Activated T-helper 17 cell treated with anti-CD3 and anti-CD28 coated beads, Interleukin-2, amount 50 U/mL, for 72 hours (primary cell): ENCODE measurements around the gene NME3. TPM values are rescaled to one million over a fixed set of nuclear protein-coding genes. Genes with fewer than 3 reads are reported as not detected.

Source experiments
- ATAC-seq: fragments of 150-1000 bp; cut with Tn5 transposase; replicated peaks from 2 replicates; pipeline ENCODE4 v1.10.0; 2021; ENCODE audit warnings: mild to moderate bottlenecking, moderate library complexity
- H3K27ac Mint-ChIP-seq: one replicate; pipeline ENCODE4 v1.8.0; 2022; ENCODE audit warnings: mixed read lengths
- H3K27me3 Mint-ChIP-seq: one replicate; pipeline ENCODE4 v1.8.0; 2022; ENCODE audit warnings: mixed read lengths
- H3K36me3 Mint-ChIP-seq: one replicate; pipeline ENCODE4 v1.8.0; 2022; ENCODE audit warnings: low read depth, mild to moderate bottlenecking, mixed read lengths
- H3K4me1 Mint-ChIP-seq: one replicate; pipeline ENCODE4 v1.8.0; 2022; ENCODE audit warnings: mixed read lengths
- H3K4me3 Mint-ChIP-seq: one replicate; pipeline ENCODE4 v1.8.0; 2022; ENCODE audit warnings: mild to moderate bottlenecking, mixed read lengths
- H3K9me3 Mint-ChIP-seq: one replicate; pipeline ENCODE4 v1.8.0; 2022; ENCODE audit warnings: mixed read lengths
- total RNA-seq, 2 donors: library from RNA; stranded (reverse); gene quantifications; one replicate each; pipeline ENCODE4 v1.2.3, GENCODE V29; 2022

The NME3 gene
- total RNA-seq, 2 donors from 2014 or later = 39.3 to 39.9 TPM

GRCh38 chr16:1772362-1772907, 1.1 kb upstream of the NME3 start, which contains the start of gene EME2:
Gene EME2, plus strand, starts transcription at chr16:1772810. Its CDS starts 418 bp downstream, at chr16:1773228.
- Mint-ChIP-seq H3K27ac (peak within 1 kb of the TSS; percentile 99), H3K36me3 (peaks cover 31% of the 10 kb centered on the region), H3K4me3 (peak within 1 kb of the TSS; percentile 100), H3K27me3 (no peaks in the 10 kb centered on the region), H3K4me1 (peaks cover 7% of the 10 kb centered on the region), H3K9me3 (no peaks in the 10 kb centered on the region)
- peak; percentile 31 for ATAC-seq

GRCh38 chr16:1771864-1772361, 570 bp upstream of the NME3 start:
- Mint-ChIP-seq H3K36me3 (peaks cover 36% of the 10 kb centered on the region), H3K27me3 (no peaks in the 10 kb centered on the region), H3K27ac (peak overlapping the region; percentile 99), H3K9me3 (no peaks in the 10 kb centered on the region), H3K4me3 (peak overlapping the region; percentile 100), H3K4me1 (peaks cover 7% of the 10 kb centered on the region)
- no peak for ATAC-seq

- H3K9me3 Mint-ChIP-seq = no peaks in the 10 kb centered on the region
- ATAC-seq = peak; percentile 38
- H3K36me3 Mint-ChIP-seq = peaks cover 36% of the 10 kb centered on the region
These were observed 785 bp downstream of the NME3 start for GRCh38 chr16:1770328-1771187.

GRCh38 chr16:1769402-1770300, 1.7 kb downstream of the NME3 start:
- Mint-ChIP-seq H3K36me3 (peaks cover 36% of the 10 kb centered on the region), H3K4me1 (peaks cover 7% of the 10 kb centered on the region), H3K27me3 (no peaks in the 10 kb centered on the region), H3K27ac (peak overlapping the region; percentile 78), H3K4me3 (peak overlapping the region; percentile 100), H3K9me3 (no peaks in the 10 kb centered on the region)
- no peak for ATAC-seq

More at GRCh38 chr16:1770328-1771187, 785 bp downstream of the NME3 start:
- H3K27ac Mint-ChIP-seq = peak overlapping the region; percentile 78
- H3K27me3 Mint-ChIP-seq = no peaks in the 10 kb centered on the region
- H3K4me1 Mint-ChIP-seq = peaks cover 7% of the 10 kb centered on the region
- H3K4me3 Mint-ChIP-seq = peak overlapping the region; percentile 100

GRCh38 chr16:1768767-1769401, 2.5 kb downstream of the NME3 start:
- Mint-ChIP-seq H3K36me3 (peaks cover 36% of the 10 kb centered on the region), H3K4me3 (no peak overlapping the region), H3K9me3 (no peaks in the 10 kb centered on the region), H3K4me1 (peaks cover 7% of the 10 kb centered on the region), H3K27me3 (no peaks in the 10 kb centered on the region), H3K27ac (no peak overlapping the region)
- ATAC-seq = no peak

GRCh38 chr16:1768061-1768766, 3.1 kb downstream of the NME3 start:
- Mint-ChIP-seq H3K9me3 (no peaks in the 10 kb centered on the region), H3K36me3 (peaks cover 36% of the 10 kb centered on the region), H3K27me3 (no peaks in the 10 kb centered on the region), H3K4me3 (no peak overlapping the region), H3K27ac (peak overlapping the region; percentile 25), H3K4me1 (peaks cover 7% of the 10 kb centered on the region)
- no peak for ATAC-seq

- Mint-ChIP-seq H3K36me3 (peaks cover 35% of the 10 kb centered on the region), H3K27ac (no peak overlapping the region), H3K9me3 (no peaks in the 10 kb centered on the region), H3K27me3 (no peaks in the 10 kb centered on the region), H3K4me1 (peaks cover 7% of the 10 kb centered on the region), H3K4me3 (no peak overlapping the region)
- ATAC-seq = no peak
These were observed 4.0 kb downstream of the NME3 start for GRCh38 chr16:1767116-1767994.

GRCh38 chr16:1766701-1767100, 4.6 kb downstream of the NME3 start:
- Mint-ChIP-seq H3K27me3 (no peaks in the 10 kb centered on the region), H3K9me3 (no peaks in the 10 kb centered on the region), H3K4me1 (peaks cover under 1% of the 10 kb centered on the region), H3K27ac (no peak overlapping the region), H3K36me3 (peaks cover 28% of the 10 kb centered on the region), H3K4me3 (no peak overlapping the region)
- no peak for ATAC-seq

- H3K27ac Mint-ChIP-seq = no peak overlapping the region
- H3K4me1 Mint-ChIP-seq = no peaks in the 10 kb centered on the region
- no peaks in the 10 kb centered on the region for H3K9me3 Mint-ChIP-seq
- no peak overlapping the region for H3K4me3 Mint-ChIP-seq
- peaks cover 29% of the 10 kb centered on the region for H3K36me3 Mint-ChIP-seq
- no peak for ATAC-seq
- H3K27me3 Mint-ChIP-seq = no peaks in the 10 kb centered on the region
These were observed 5.1 kb downstream of the NME3 start for GRCh38 chr16:1766231-1766630.

- Mint-ChIP-seq H3K4me3 (no peak overlapping the region), H3K36me3 (peaks cover 33% of the 10 kb centered on the region), H3K9me3 (no peaks in the 10 kb centered on the region), H3K27ac (no peak overlapping the region), H3K27me3 (no peaks in the 10 kb centered on the region), H3K4me1 (no peaks in the 10 kb centered on the region)
- no peak for ATAC-seq
These were observed 5.5 kb downstream of the NME3 start for GRCh38 chr16:1765826-1766225.

GRCh38 chr16:1764971-1765370, 6.4 kb downstream of the NME3 start:
- Mint-ChIP-seq H3K36me3 (peaks cover 31% of the 10 kb centered on the region), H3K4me3 (no peak overlapping the region), H3K27ac (no peak overlapping the region), H3K4me1 (no peaks in the 10 kb centered on the region), H3K27me3 (no peaks in the 10 kb centered on the region), H3K9me3 (no peaks in the 10 kb centered on the region)
- ATAC-seq = no peak

GRCh38 chr16:1763521-1764511, 7.5 kb downstream of the NME3 start:
- peaks cover 27% of the 10 kb centered on the region for H3K36me3 Mint-ChIP-seq
- H3K27me3 Mint-ChIP-seq = no peaks in the 10 kb centered on the region
- ATAC-seq = no peak
- no peaks in the 10 kb centered on the region for H3K9me3 Mint-ChIP-seq
- no peak overlapping the region for H3K4me3 Mint-ChIP-seq
- H3K4me1 Mint-ChIP-seq = no peaks in the 10 kb centered on the region
- H3K27ac Mint-ChIP-seq = no peak overlapping the region
